Stimulated activated CD8-positive, alpha-beta memory T cell treated with anti-CD3 and anti-CD28 coated beads, Interleukin-12 subunit alpha, Interleukin-12 subunit beta, amount 100 ng/mL, for 1 hour (primary cell): ENCODE results near the gene G6PD.
"Not testable (repeated sequence)": the region's sequence is repeated elsewhere in the genome, so short reads cannot be mapped to it uniquely, and the experiment has no call there.

Source experiments
- DNase-seq: peaks from one replicate; pipeline ENCODE4 v3.0.0-alpha.2; 2020; ENCODE audit warnings: low read depth

G6PD gene

GRCh38 chrX:154546354-154547244, at the start of gene G6PD:
Gene G6PD, minus strand, starts transcription at chrX:154546846. Its CDS starts 691 bp downstream, at chrX:154546155.
- peak; percentile 50 for DNase-seq

GRCh38 chrX:154595559-154596249, 49.1 kb upstream of the G6PD start:
- no peak for DNase-seq

GRCh38 chrX:154594491-154594890, 47.8 kb upstream of the G6PD start:
- DNase-seq: no peak

- DNase-seq: no peak
Measured at GRCh38 chrX:154593201-154593600, 46.6 kb upstream of the G6PD start.

GRCh38 chrX:154592505-154592904, 45.9 kb upstream of the G6PD start:
- DNase-seq: no peak

- DNase-seq: not testable (repeated sequence)
Measured at GRCh38 chrX:154590415-154590814, 43.8 kb upstream of the G6PD start.

GRCh38 chrX:154584585-154585183, 38.0 kb upstream of the G6PD start, which contains the start of gene CTAG1A:
Gene CTAG1A, plus strand, starts transcription at chrX:154585133. Its CDS starts 74 bp downstream, at chrX:154585207.
- DNase-seq: not testable (repeated sequence)

- DNase-seq: not testable (repeated sequence)
Measured at GRCh38 chrX:154582994-154583393, 36.3 kb upstream of the G6PD start.

GRCh38 chrX:154575076-154575475, 28.4 kb upstream of the G6PD start:
- DNase-seq: not testable (repeated sequence)

GRCh38 chrX:154573061-154573460, 26.4 kb upstream of the G6PD start:
- not testable (repeated sequence) for DNase-seq

- not testable (repeated sequence) for DNase-seq
Measured at GRCh38 chrX:154570361-154570760, 23.7 kb upstream of the G6PD start.

- DNase-seq: not testable (repeated sequence)
Measured at GRCh38 chrX:154562295-154562694, 15.6 kb upstream of the G6PD start.

- DNase-seq: not testable (repeated sequence)
Measured at GRCh38 chrX:154560326-154560725, 13.7 kb upstream of the G6PD start.

- not testable (repeated sequence) for DNase-seq
Measured at GRCh38 chrX:154558896-154559295, 12.2 kb upstream of the G6PD start.

- not testable (repeated sequence) for DNase-seq
Measured at GRCh38 chrX:154558060-154558690, 11.5 kb upstream of the G6PD start.

GRCh38 chrX:154552112-154552806, 5.6 kb upstream of the G6PD start:
- DNase-seq: not testable (repeated sequence)

- DNase-seq: no peak
Measured at GRCh38 chrX:154549766-154550165, 3.1 kb upstream of the G6PD start.

- no peak for DNase-seq
Measured at GRCh38 chrX:154548028-154548316, 1.3 kb upstream of the G6PD start.

- peak; percentile 73 for DNase-seq
Measured at GRCh38 chrX:154547245-154548027, 790 bp upstream of the G6PD start, which contains the start of gene IKBKG. Gene IKBKG, plus strand, starts transcription at chrX:154547620. Its CDS starts 4,383 bp downstream, at chrX:154552003.

GRCh38 chrX:154545673-154546274, 872 bp downstream of the G6PD start:
- no peak for DNase-seq
